Stimulated activated CD4-positive, alpha-beta T cell treated with anti-CD3 and anti-CD28 coated beads, TNF-alpha, amount 100 ng/mL, for 48 hours (primary cell): ENCODE results near the gene PTCSC3.
"Not testable (repeated sequence)": the region's sequence is repeated elsewhere in the genome, so short reads cannot be mapped to it uniquely, and the experiment has no call there.

Experiments
- DNase-seq, 3 donors: peaks; one replicate each; pipeline ENCODE4 v3.0.0-alpha.2; 2020; ENCODE audit warnings: low read depth in 3 of 3

Gene PTCSC3

DNA sequence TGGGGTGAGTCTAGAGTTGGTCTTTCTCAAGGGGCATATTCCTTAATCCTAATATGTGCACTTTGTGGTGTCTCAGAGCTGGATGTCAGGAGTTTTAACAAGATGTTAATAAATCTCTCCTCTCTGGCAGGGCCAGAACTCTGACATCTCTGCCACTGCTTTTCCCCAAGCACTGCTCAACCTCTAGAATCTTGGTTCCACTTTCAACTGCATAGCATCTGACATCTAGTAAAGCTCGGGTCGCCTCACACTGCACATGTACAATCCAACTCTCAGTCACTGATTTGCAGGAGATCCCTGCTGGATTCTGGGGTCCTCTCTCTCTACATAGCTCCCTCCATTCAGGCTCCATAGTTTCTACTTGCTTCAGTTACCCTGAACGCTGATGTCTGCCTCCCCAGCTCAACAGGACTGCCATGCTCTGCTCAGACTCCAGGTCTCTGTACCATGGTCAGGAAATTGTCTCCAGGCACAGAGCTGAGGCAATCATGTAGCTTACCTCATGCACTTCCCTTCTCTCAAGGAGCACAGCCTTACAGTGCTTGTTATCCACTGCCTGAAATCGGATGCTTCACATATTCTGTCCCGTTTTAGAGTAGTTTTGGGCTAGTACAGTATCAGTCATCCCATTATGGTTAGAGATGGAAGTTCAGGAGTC, 1.6 kb downstream of the PTCSC3 start:
- no peak for DNase-seq

DNA sequence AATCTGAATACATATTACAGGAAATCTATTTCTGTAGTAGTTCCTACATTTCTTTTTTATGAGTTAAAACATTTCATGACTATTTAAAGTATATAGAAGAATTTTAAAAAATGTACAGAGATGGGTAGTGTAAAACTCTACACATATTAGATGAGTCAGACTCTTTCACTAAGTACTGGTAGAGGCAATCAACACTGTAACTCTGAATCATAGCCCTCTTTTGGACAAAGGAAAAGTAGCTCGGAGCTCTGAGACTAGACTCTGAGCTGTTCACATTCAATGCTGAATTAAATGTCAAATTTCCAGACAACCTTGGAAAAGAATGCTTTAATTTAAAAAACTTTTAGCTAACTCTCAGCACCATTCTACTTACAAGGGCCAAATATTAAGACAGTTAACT, 3.4 kb downstream of the PTCSC3 start:
- DNase-seq = no peak

DNA sequence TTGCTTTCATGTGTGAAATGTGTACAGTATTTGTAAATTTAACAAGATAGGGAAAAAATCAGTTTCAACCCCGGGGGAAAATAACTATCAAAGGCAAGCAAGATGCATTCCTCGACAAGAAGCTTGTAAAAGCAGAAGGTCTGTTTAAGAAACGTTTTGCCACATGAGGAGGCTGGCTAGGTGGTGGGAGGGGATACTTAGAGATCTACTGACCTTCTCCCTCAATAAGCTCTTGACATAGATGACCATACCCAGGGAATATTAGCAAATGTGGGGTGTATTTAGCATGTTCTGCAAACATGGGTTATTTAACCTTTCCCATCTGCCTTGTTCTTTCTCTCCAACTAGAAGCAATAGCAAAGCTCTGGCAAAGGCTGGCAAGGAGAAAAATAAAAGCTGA, 4.9 kb downstream of the PTCSC3 start:
- DNase-seq = no peak

DNA sequence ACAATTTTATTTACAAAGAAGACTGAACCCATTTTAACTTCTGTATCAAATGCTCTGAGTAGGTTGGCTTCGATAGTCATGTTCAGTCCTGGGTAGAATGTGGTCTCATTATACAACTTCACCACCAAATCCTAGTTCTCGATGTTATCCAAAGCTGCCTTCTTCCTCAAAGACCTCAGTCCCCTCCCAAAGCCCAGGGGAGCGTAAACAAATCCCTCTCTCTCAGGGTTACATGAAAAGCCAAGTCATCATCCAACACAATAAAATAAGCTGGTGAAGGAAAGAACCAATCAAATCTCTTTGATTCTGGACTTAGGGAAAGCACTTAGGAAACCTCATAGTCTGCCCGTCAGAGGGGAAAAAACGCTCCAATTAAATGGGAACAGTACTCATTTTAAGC, 9.1 kb downstream of the PTCSC3 start:
- DNase-seq = no peak

DNA sequence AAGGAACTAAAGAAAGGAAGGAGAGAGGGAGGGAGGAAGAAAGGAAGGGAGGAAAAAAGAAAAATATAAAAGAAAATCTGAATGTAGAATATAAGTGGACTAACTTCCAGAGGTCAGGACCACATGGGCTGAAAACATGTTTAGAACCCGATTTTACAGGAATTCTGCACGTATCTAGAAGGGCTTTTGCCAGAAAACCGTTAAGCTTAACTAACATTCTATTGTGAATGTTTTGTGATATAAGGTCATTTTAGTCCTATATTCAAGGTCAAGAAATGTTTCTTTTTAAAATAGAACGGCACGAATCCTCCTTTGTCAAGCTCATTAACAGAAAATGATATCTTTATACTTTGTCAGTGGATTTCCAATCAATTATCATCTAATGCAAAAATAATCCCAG, 13.1 kb downstream of the PTCSC3 start:
- no peak for DNase-seq

DNA sequence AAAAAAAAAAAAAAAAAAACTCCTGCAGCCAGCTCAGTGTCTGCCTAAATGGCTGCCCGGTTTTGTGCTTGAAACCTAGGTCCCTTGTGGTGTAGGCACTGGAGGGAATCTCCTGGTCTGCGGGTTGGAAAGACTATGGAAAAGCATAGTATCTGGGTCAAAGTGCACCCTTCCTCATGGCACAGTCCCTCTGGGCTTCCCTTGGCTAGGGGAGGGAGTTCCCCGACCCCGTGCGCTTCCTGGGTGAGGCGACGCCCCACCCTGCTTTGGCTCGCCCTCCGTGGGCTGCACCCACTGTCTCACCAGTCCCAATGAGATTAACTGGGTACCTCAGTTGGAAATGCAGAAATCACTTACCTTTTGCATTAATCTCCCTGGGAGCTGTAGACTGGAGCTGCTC, 14.3 kb downstream of the PTCSC3 start:
- DNase-seq = no peak

DNA sequence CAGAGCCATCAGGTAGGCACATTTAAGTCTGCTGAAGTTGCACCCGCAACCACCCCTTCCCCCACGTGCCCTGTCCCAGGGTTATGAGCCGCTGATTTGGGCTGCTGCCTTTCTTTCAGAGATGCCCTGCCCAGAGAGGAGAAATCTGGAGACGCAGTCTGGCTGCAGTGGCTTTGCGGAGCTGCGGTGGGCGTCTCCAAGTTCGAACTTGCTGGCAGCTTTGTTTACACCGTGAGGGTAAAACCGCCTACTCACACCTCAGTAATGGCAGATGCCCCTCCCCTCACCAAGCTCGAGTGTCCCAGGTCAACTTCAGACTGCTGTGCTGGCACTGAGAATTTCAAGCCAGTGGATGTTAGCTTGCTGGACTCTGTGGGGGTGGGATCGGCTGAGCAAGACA, 14.7 kb downstream of the PTCSC3 start:
- no peak for DNase-seq

DNA sequence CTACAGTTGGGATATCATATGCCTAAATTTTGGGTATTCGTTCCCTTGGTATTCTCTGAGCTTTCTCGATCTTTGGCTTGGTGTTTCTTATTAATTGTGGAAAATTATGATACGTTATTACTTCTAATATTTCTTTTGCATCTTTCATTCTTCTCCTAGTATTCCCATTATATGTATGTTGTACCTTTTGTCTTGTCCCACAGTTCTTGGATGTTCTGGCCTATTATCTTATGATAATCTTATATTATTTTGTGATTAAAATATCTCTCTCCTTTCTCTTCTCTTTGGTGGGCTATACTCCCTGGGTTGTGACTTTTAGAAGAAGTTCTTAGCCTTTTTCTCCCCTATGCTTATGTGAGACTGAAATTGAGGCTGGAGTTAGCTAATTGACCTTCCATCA, 25.2 kb downstream of the PTCSC3 start:
- no peak for DNase-seq

DNA sequence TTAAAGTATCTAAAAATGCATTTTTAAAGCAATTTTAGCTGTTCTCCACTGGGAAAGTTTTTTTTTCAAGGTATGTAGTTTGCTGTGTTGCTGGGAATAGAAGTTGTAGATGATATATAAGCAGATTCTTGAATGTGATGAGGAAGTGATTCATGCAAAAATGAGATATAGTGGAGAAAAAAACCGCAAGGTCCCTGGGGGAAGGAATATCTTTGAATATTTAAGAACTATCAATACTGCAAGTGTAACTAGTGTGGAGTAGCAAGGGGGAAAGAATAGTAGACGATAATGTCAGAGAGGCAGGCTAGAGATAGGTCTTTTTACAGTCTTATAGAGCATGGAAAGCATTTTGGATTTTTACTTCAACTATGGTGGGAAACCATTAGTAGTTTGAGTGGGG, 42.5 kb downstream of the PTCSC3 start:
- no peak for DNase-seq

DNA sequence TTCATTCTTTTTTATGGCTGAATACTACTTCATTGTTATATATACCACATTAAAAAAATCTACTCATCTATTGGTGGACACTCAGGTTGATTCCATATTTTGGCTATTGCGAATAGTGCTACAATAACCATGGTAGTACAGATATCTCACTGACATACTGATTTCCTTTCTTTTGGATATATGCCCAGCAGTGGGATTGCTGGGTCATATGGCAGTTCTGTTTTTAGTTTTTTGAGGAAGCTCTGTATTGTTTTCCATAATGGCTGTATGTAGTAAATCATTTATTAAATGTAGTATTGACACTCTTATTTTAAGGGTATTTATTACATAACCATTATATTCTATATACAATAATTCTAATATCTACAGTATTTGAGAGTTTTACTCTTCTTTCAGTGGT, 43.7 kb downstream of the PTCSC3 start:
- DNase-seq = no peak

DNA sequence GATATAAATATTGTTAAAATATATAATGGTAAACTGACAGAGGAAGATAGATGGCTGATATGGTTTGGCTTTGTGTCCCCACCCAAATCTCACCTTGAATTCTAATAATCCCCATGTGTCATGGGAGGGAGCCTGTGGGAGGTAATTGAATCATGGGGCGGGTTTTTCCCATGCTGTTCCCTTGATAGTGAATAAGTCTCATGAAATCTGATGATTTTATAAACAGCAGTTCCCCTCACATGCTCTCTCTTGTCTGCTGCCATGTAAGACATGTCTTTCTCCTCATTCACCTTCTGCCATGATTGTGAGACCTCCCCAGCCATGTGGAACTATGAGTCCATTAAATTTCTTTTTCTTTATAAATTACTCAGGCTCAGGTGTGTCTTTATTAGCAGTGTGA, 46.3 kb downstream of the PTCSC3 start:
- no peak for DNase-seq

DNA sequence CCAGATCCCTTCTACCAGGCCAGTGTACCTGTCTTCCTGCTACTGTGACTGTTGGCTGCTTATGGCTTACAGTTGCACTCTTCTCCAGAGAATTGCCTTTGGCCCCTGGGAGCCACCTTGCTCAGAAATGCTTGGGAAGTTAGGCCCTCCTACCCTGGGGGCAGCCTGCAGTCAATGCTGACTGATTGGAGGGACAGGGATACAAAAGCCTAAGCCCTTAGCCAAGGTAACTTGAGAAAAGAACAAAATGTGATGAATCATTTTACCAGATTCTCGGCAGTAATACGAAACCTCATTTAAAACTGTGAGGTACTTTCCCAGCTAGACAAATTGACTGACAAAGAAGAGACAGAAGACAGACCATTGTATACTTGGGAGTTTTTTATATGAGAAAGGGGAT, 47.3 kb downstream of the PTCSC3 start:
- DNase-seq = no peak

DNA sequence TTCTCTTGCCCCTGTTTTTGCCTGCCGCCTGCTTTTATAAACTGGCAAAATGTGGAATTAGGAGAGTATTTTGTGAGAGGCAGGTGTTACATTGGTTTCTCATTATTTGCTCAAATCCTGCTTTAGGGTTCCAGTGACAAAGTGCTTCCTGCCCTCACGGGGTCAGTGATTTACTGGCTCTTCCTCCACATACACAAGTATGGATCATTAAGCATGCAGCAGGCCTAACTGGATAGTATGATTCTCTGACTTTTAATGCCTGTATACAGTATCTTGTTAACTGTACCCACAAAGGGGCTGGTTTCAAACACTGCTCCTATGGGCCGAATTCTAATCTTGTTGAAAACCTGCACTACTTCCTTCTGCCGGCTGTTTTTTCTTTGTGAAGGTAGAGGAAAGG, 63.2 kb downstream of the PTCSC3 start:
- no peak for DNase-seq

DNA sequence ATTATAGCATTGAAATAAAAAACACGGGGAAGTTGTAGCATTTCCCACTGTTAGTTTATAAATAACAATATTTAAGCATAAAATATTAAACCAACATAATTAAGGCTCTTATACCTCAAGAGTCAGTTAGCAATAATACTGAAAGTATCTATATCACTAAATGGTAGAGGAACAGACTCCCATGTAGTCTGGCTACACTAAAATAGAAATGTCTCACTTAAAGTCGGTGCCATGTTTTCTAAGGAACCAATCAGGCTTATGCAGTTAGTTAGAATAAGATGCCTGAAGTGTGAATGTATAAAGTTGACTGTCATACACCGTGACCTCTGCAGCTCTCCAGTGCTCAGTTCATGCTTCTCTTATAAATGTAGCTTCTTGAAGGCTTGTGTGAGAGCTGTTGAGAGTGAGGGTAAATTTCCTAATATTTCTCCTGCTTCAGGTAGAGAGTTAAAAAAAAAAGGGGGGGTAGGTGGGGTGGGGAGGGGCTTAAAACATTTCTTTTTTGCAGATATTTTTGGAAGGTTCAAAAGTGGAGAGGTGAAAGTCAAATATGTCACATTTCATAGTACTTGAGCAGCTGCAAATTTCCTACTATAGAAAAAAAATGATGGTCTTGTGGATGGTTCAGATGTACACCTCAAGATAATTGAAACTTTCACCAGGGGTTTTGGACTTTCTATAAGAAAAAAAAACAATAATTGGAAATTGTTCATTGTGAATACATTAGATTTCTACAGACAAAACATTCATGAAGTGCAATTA, 64.5 kb downstream of the PTCSC3 start:
- DNase-seq = no peak

DNA sequence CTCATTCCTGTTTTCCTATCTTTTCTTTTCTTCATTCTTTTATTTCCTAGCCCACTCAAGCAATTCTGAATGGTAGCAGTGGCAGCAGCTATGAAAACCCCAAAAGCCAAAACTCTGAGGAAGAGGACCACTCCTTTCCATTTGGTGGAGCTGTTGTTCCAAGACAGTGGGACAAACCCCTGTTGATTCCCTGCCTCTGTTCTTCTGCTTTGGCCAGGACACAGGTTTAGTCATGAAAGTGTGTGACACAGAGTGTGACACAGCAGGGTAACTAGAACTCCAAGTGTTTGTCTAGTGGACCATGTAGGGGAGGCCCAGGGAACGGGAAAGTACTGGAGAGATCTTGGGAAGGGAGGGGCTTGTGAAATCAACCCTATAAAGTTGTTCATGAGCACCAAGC, 71.1 kb downstream of the PTCSC3 start:
- no peak for DNase-seq

DNA sequence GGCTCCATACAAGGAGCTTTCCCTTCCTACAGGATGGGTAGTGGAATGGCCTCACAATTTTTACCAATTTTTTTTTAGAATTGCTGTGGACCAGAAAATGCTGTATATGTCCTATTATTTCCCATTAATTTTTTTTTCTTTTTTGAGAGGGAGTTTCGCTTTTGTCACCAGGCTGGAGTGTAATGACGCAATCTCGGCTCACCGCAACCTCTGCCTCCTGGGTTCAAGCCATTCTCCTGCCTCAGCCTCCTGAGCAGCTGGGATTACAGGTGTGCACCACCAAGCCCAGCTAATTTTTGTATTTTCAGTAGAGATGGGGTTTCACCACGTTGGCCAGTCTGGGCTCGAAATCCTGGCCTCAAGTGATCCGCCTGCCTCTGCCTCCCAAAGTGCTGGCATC, 72.3 kb downstream of the PTCSC3 start:
- DNase-seq = not testable (repeated sequence)

DNA sequence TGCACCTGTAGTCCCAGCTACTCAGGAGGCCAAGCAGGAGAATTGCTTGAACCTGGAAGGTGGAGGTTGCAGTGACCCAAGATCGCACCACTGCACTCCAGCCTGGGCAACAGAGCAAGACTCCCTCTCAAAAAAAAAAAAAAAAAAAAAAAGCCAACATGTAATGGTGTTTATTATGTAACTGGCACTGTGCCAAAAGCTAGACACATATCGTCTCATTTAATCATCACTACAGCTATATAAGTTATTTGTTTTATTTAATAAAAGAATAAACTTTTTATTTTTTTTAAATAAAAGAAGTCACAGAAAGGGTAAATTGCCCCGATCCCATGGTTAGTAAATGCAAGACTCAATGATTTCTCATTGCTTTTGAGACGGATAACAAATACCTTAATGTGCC, 76.9 kb downstream of the PTCSC3 start:
- DNase-seq = no peak

DNA sequence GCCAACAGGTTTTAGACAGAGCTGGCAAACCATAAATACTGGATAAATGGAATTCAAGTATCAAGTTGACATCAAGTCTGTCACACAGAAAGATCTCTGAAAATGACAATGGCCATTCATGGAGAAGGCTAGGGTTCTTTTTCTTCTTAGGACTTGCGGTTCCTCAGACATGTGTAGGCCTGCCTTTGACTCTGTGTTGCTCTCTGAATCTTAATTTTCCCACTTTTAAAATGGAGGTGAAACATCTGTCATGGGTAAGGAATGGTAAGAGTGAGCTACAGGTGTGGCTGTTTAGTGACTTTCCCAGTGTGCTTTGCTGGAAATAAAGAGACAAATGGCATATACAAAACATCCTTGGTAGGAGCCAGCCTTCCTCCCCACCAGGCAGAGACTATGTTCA, 79.2 kb downstream of the PTCSC3 start:
- no peak for DNase-seq

DNA sequence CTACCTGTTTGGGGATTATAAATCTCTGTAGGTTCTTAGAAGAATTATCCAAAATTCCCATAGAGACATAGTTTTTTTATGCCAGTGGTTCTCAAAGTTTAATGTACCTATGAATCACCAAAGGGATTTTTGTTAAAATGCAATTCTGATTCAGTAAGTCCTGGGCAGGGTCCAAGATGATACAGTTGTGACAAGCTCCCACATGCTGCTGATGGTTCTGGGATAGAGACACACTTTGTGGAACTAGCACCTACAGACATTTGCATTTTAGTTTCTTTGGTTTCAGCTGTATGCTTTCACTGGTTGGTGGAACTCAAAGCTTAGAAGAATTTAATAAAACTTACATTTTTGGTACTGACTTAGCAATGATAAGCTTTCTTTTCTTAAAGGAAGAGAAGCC, 80.4 kb downstream of the PTCSC3 start:
- no peak for DNase-seq

DNA sequence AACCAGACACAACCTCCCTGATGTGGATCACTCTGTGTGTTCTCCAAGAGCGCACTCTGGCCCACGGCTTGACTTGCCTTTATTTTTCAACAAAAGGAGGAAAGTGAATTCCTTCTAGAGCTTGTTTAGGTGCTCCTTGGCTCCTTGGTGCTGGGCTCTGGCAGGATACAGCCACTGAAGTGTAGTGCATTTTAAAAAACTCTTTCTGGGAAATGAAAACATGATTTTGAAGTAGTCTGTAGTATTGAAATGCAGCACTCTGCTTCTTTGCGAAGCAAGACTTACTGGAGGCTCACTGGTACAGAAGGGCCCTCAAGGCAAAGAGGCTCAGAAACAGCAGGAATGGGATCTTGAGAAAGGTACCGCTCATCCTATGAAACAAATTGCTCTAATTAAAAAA, 81.6 kb downstream of the PTCSC3 start:
- DNase-seq = no peak

DNA sequence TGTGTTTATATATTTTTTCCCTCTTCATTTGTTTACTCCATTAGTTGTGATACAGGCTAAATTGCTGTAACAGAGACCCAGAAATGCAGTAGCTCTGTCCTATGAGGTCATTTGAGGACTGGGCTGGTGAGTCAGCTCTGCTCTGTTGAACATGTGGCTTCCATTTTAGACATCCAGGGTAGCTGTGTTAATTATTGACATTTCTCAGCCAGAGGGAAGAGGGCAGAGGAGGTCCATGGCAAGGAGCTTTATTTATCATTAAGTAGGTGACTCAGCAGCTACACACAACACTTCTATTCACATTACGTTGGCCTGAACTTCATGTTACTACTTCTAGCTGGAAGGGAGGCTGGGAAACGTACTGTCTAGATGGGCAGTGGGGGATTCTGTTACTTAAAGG, 85.4 kb downstream of the PTCSC3 start:
- DNase-seq = no peak

DNA sequence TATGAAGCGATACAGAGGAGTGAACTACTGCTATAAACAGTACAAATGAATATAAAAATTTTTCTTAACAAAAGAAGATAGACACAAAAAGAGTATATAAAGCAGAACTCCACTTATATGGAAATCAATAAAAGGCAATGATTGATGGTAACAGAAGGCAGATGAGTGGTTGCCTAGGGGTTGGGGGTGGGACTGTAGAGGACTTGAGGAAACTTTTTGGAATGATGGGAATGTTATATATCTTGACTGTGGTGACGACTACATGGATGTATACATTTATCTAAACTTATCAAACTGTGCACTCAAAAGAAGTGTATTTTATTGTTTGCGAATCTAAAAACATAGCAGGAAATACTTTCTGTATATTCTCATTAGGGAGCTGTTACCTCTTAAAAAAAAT, 89.1 kb downstream of the PTCSC3 start:
- no peak for DNase-seq

DNA sequence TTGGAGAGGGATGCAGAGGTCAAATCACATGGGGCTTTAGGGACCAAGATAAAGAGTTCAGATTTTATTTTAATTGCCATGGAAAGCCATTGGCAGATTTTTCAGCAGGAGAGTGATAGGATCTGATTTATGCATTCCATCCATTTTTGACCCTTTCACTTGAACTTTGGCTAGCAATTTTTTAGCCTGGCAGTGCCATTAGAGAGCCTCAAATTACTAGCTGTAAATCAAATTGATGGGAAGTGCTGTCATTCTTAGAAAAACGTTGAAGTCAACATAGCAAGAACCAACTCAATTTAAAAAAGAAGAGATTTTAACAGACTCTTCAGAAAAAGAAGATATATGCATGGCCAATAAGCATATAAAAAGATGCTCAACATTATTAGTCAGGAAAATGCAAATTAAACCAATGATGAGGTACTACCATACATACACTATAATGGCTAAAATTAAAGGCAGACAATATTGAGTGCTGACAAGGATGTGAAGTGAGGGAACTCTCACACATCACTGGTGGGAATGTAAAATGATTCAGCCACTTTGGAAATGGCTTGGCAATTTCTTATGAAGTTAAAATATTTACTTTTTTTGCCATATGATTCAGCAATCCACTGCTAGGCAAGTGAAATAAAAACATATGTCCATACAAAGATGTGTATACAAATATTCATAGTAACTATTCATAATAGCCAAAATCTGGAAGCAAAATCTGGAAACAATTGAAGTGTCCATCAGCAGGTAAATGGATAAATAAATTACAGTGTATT, 89.7 kb downstream of the PTCSC3 start:
- no peak for DNase-seq
